ENCODE data around the gene SGSH.

The SGSH gene

GRCh38 chr17:80242505-80242904 is 22.4 kb upstream of the SGSH start:
- Histone ChIP-seq H3K27ac (ENCODE audit: low read depth, low read length) (no peak overlapping the region), H3K9ac (ENCODE audit: low read length) (no peak overlapping the region), H3K36me3 (ENCODE audit: insufficient read depth, low read length) (peaks cover 35% of the 10 kb centered on the region)

GRCh38 chr17:80237386-80237785 is 17.3 kb upstream of the SGSH start:
- H3K27me3 ChIP-seq (ENCODE audit: control insufficient read depth in 1 of 2, insufficient read depth in 2 of 2, low read length in 2 of 2): no peaks in the 10 kb centered on the region
- H3K9me3 ChIP-seq (ENCODE audit: low read length): no peaks in the 10 kb centered on the region
- H3K36me3 ChIP-seq (ENCODE audit: insufficient read depth, low read length): peaks cover 41% of the 10 kb centered on the region
- H3K9ac ChIP-seq (ENCODE audit: low read length): no peak overlapping the region
- H3K4me3 ChIP-seq (ENCODE audit: low read depth in 1 of 2, low read length in 2 of 2): no peak overlapping the region
- no peak overlapping the region for H3K27ac ChIP-seq (ENCODE audit: low read depth, low read length)
- H3K4me1 ChIP-seq (ENCODE audit: insufficient read depth, low read length): no peaks in the 10 kb centered on the region

More at GRCh38 chr17:80242505-80242904, 22.4 kb upstream of the SGSH start:
- H3K4me1 ChIP-seq (ENCODE audit: insufficient read depth, low read length): no peaks in the 10 kb centered on the region
- H3K4me3 ChIP-seq (ENCODE audit: low read depth in 1 of 2, low read length in 2 of 2): no peak overlapping the region
- H3K27me3 ChIP-seq (ENCODE audit: control insufficient read depth in 1 of 2, insufficient read depth in 2 of 2, low read length in 2 of 2): no peaks in the 10 kb centered on the region
- H3K9me3 ChIP-seq (ENCODE audit: low read length): no peaks in the 10 kb centered on the region

GRCh38 chr17:80236911-80237310 is 16.8 kb upstream of the SGSH start:
- H3K4me3 ChIP-seq (ENCODE audit: low read depth in 1 of 2, low read length in 2 of 2): no peak overlapping the region
- no peaks in the 10 kb centered on the region for H3K27me3 ChIP-seq (ENCODE audit: control insufficient read depth in 1 of 2, insufficient read depth in 2 of 2, low read length in 2 of 2)
- peaks cover 36% of the 10 kb centered on the region for H3K36me3 ChIP-seq (ENCODE audit: insufficient read depth, low read length)
- H3K27ac ChIP-seq (ENCODE audit: low read depth, low read length): no peak overlapping the region
- H3K9me3 ChIP-seq (ENCODE audit: low read length): no peaks in the 10 kb centered on the region
- no peaks in the 10 kb centered on the region for H3K4me1 ChIP-seq (ENCODE audit: insufficient read depth, low read length)
- no peak overlapping the region for H3K9ac ChIP-seq (ENCODE audit: low read length)

GRCh38 chr17:80233202-80233601 is 13.1 kb upstream of the SGSH start:
- H3K4me3 ChIP-seq (ENCODE audit: low read depth in 1 of 2, low read length in 2 of 2): no peak overlapping the region
- H3K27me3 ChIP-seq (ENCODE audit: control insufficient read depth in 1 of 2, insufficient read depth in 2 of 2, low read length in 2 of 2): no peaks in the 10 kb centered on the region
- no peak overlapping the region for H3K9ac ChIP-seq (ENCODE audit: low read length)
- H3K27ac ChIP-seq (ENCODE audit: low read depth, low read length): no peak overlapping the region
- H3K9me3 ChIP-seq (ENCODE audit: low read length): no peaks in the 10 kb centered on the region
- peaks cover 37% of the 10 kb centered on the region for H3K36me3 ChIP-seq (ENCODE audit: insufficient read depth, low read length)
- no peaks in the 10 kb centered on the region for H3K4me1 ChIP-seq (ENCODE audit: insufficient read depth, low read length)

- Histone ChIP-seq H3K9me3 (ENCODE audit: low read length) (no peaks in the 10 kb centered on the region), H3K4me1 (ENCODE audit: insufficient read depth, low read length) (no peaks in the 10 kb centered on the region), H3K4me3 (ENCODE audit: low read depth in 1 of 2, low read length in 2 of 2) (no peak overlapping the region), H3K27ac (ENCODE audit: low read depth, low read length) (no peak overlapping the region), H3K27me3 (ENCODE audit: control insufficient read depth in 1 of 2, insufficient read depth in 2 of 2, low read length in 2 of 2) (no peaks in the 10 kb centered on the region), H3K36me3 (ENCODE audit: insufficient read depth, low read length) (peaks cover 31% of the 10 kb centered on the region), H3K9ac (ENCODE audit: low read length) (no peak overlapping the region)
These were observed 12.3 kb upstream of the SGSH start for GRCh38 chr17:80232438-80232837.

GRCh38 chr17:80229011-80229410 is 8.9 kb upstream of the SGSH start:
- Histone ChIP-seq H3K9me3 (ENCODE audit: low read length) (no peaks in the 10 kb centered on the region), H3K4me1 (ENCODE audit: insufficient read depth, low read length) (no peaks in the 10 kb centered on the region), H3K4me3 (ENCODE audit: low read depth in 1 of 2, low read length in 2 of 2) (no peak overlapping the region), H3K36me3 (ENCODE audit: insufficient read depth, low read length) (peaks cover 11% of the 10 kb centered on the region), H3K27ac (ENCODE audit: low read depth, low read length) (no peak overlapping the region), H3K27me3 (ENCODE audit: control insufficient read depth in 1 of 2, insufficient read depth in 2 of 2, low read length in 2 of 2) (no peaks in the 10 kb centered on the region), H3K9ac (ENCODE audit: low read length) (no peak overlapping the region)

- Histone ChIP-seq H3K9ac (ENCODE audit: low read length) (no peak overlapping the region), H3K27ac (ENCODE audit: low read depth, low read length) (no peak overlapping the region), H3K36me3 (ENCODE audit: insufficient read depth, low read length) (peaks cover 11% of the 10 kb centered on the region), H3K4me1 (ENCODE audit: insufficient read depth, low read length) (no peaks in the 10 kb centered on the region), H3K9me3 (ENCODE audit: low read length) (no peaks in the 10 kb centered on the region), H3K4me3 (ENCODE audit: low read depth in 1 of 2, low read length in 2 of 2) (no peak overlapping the region), H3K27me3 (ENCODE audit: control insufficient read depth in 1 of 2, insufficient read depth in 2 of 2, low read length in 2 of 2) (no peaks in the 10 kb centered on the region)
These were observed 8.3 kb upstream of the SGSH start for GRCh38 chr17:80228477-80228876.

- H3K4me3 ChIP-seq (ENCODE audit: low read depth in 1 of 2, low read length in 2 of 2): no peak overlapping the region
- H3K27ac ChIP-seq (ENCODE audit: low read depth, low read length): no peak overlapping the region
- H3K36me3 ChIP-seq (ENCODE audit: insufficient read depth, low read length): peaks cover 17% of the 10 kb centered on the region
- H3K9ac ChIP-seq (ENCODE audit: low read length): no peak overlapping the region
- no peaks in the 10 kb centered on the region for H3K27me3 ChIP-seq (ENCODE audit: control insufficient read depth in 1 of 2, insufficient read depth in 2 of 2, low read length in 2 of 2)
- H3K9me3 ChIP-seq (ENCODE audit: low read length): no peaks in the 10 kb centered on the region
- peaks cover 1% of the 10 kb centered on the region for H3K4me1 ChIP-seq (ENCODE audit: insufficient read depth, low read length)
These were observed 7.5 kb upstream of the SGSH start for GRCh38 chr17:80227666-80228065.

- H3K4me3 ChIP-seq (ENCODE audit: low read depth in 1 of 2, low read length in 2 of 2): no peak overlapping the region
- H3K36me3 ChIP-seq (ENCODE audit: insufficient read depth, low read length): peaks cover 17% of the 10 kb centered on the region
- H3K27ac ChIP-seq (ENCODE audit: low read depth, low read length): no peak overlapping the region
These were observed 7.0 kb upstream of the SGSH start for GRCh38 chr17:80227156-80227555.

GRCh38 chr17:80225230-80225629 is 5.1 kb upstream of the SGSH start:
- no peak overlapping the region for H3K9ac ChIP-seq (ENCODE audit: low read length)
- no peak overlapping the region for H3K27ac ChIP-seq (ENCODE audit: low read depth, low read length)
- no peaks in the 10 kb centered on the region for H3K9me3 ChIP-seq (ENCODE audit: low read length)
- no peak overlapping the region for H3K4me3 ChIP-seq (ENCODE audit: low read depth in 1 of 2, low read length in 2 of 2)
- peaks cover 17% of the 10 kb centered on the region for H3K36me3 ChIP-seq (ENCODE audit: insufficient read depth, low read length)
- peaks cover 14% of the 10 kb centered on the region for H3K4me1 ChIP-seq (ENCODE audit: insufficient read depth, low read length)
- H3K27me3 ChIP-seq (ENCODE audit: control insufficient read depth in 1 of 2, insufficient read depth in 2 of 2, low read length in 2 of 2): no peaks in the 10 kb centered on the region

More at GRCh38 chr17:80227156-80227555, 7.0 kb upstream of the SGSH start:
- peaks cover 6% of the 10 kb centered on the region for H3K4me1 ChIP-seq (ENCODE audit: insufficient read depth, low read length)
- no peak overlapping the region for H3K9ac ChIP-seq (ENCODE audit: low read length)
- H3K27me3 ChIP-seq (ENCODE audit: control insufficient read depth in 1 of 2, insufficient read depth in 2 of 2, low read length in 2 of 2): no peaks in the 10 kb centered on the region
- H3K9me3 ChIP-seq (ENCODE audit: low read length): no peaks in the 10 kb centered on the region

GRCh38 chr17:80224683-80225082 is 4.5 kb upstream of the SGSH start:
- H3K4me1 ChIP-seq (ENCODE audit: insufficient read depth, low read length): peaks cover 14% of the 10 kb centered on the region
- no peak overlapping the region for H3K9ac ChIP-seq (ENCODE audit: low read length)
- H3K27ac ChIP-seq (ENCODE audit: low read depth, low read length): no peak overlapping the region
- no peaks in the 10 kb centered on the region for H3K27me3 ChIP-seq (ENCODE audit: control insufficient read depth in 1 of 2, insufficient read depth in 2 of 2, low read length in 2 of 2)
- no peaks in the 10 kb centered on the region for H3K9me3 ChIP-seq (ENCODE audit: low read length)
- H3K4me3 ChIP-seq (ENCODE audit: low read depth in 1 of 2, low read length in 2 of 2): no peak overlapping the region
- H3K36me3 ChIP-seq (ENCODE audit: insufficient read depth, low read length): peaks cover 17% of the 10 kb centered on the region

- Histone ChIP-seq H3K9me3 (ENCODE audit: low read length) (no peaks in the 10 kb centered on the region), H3K36me3 (ENCODE audit: insufficient read depth, low read length) (peaks cover 13% of the 10 kb centered on the region), H3K9ac (ENCODE audit: low read length) (no peak overlapping the region), H3K27me3 (ENCODE audit: control insufficient read depth in 1 of 2, insufficient read depth in 2 of 2, low read length in 2 of 2) (no peaks in the 10 kb centered on the region), H3K4me3 (ENCODE audit: low read depth in 1 of 2, low read length in 2 of 2) (no peak overlapping the region), H3K27ac (ENCODE audit: low read depth, low read length) (no peak overlapping the region), H3K4me1 (ENCODE audit: insufficient read depth, low read length) (peaks cover 19% of the 10 kb centered on the region)
These were observed 3.8 kb upstream of the SGSH start for GRCh38 chr17:80223838-80224497.
